ENCODE results near the gene NFKBIE.
"Not testable (repeated sequence)": the region's sequence is repeated elsewhere in the genome, so short reads cannot be mapped to it uniquely, and the experiment has no call there.

The NFKBIE gene

DNA sequence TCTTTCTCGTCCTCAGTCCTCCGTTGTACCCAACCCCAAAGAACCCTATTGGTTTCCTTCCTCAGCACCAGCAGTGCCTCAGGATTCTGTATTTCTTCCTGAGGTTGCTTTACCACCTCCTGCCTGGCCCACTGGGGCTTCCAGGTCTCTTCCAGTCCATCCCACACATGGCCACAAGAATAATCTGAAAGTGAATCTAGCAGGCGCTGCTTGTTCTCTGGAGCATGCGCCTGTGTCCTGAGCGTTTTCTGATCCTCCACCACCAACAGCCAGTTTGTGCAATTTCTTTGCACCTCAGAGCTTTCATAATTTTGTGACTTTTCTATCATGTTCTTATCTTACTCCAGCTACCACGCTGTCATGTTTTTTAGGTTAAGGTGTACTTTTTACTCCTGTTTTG, 30.1 kb downstream of the NFKBIE start:
- TF ChIP-seq, protein P1, sequence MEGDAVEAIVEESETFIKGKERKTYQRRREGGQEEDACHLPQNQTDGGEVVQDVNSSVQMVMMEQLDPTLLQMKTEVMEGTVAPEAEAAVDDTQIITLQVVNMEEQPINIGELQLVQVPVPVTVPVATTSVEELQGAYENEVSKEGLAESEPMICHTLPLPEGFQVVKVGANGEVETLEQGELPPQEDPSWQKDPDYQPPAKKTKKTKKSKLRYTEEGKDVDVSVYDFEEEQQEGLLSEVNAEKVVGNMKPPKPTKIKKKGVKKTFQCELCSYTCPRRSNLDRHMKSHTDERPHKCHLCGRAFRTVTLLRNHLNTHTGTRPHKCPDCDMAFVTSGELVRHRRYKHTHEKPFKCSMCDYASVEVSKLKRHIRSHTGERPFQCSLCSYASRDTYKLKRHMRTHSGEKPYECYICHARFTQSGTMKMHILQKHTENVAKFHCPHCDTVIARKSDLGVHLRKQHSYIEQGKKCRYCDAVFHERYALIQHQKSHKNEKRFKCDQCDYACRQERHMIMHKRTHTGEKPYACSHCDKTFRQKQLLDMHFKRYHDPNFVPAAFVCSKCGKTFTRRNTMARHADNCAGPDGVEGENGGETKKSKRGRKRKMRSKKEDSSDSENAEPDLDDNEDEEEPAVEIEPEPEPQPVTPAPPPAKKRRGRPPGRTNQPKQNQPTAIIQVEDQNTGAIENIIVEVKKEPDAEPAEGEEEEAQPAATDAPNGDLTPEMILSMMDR (IDR thresholded peaks at IDR 0.05; ENCODE audit: low read depth, low read length), result no peak
- Histone ChIP-seq H3K27me3 (ENCODE audit: insufficient read depth, low read depth, severe bottlenecking) (no peaks in the 10 kb centered on the region), H3K36me3 (peaks cover 58% of the 10 kb centered on the region), H3K4me3 (ENCODE audit: low read depth, low read length) (no peak overlapping the region), H3K9me3 (ENCODE audit: severe bottlenecking) (no peaks in the 10 kb centered on the region), H3K27ac (peak overlapping the region; percentile 34)
- DNase-seq, result no peak

DNA sequence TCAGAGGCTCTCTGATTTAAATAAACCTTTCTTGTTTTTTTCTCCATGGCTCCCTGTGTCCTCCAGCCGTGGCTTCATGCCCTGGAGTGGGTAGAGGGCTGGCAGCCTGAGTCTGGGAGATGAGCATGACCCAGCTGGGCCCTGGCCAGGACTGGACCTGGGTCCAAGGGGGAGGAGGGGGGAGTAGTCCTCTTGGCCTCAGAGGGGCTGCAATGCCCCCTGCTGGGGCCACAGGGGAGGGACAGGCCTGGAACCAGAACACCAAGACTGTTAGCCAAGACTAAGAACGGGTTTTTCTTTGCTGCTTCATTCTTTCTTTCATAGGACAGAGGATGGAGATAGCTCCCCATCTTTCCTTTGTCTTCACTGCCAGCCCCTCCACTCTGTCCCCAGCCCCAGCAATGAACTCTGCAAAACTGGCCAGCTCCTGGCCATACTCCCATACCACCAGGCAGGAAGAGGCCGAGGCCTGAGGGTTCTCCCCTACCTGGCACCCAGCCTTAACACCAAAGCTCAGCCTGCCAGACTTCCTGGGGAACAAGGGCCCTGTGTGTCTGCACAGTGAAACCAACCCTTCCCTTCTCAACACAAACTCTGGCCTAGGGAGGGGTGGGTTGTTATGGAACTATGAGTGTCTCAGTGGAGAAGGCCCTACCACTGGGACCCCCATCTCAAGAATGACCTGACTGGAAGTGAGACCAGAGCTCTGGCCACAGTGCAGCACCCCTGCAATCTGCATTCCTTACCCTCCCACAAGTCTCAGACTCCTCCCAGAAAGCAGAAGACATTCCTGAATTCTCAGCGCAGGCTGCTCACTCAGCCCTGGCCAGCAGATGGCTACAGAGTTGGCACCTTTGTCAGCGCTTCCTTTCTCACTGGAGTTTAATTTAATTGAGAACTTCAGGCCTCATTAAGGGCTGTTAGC, 31.0 kb downstream of the NFKBIE start:
- Histone ChIP-seq H3K27me3 (ENCODE audit: insufficient read depth, low read depth, severe bottlenecking) (no peaks in the 10 kb centered on the region), H3K4me3 (ENCODE audit: low read depth, low read length) (no peak overlapping the region), H3K9me3 (ENCODE audit: severe bottlenecking) (no peaks in the 10 kb centered on the region), H3K36me3 (peaks cover 67% of the 10 kb centered on the region), H3K27ac (peak overlapping the region; percentile 34)
- peak; percentile 88 for DNase-seq
- TF ChIP-seq, protein P1 (IDR thresholded peaks at IDR 0.05; ENCODE audit: low read depth, low read length), result peak; percentile 98

DNA sequence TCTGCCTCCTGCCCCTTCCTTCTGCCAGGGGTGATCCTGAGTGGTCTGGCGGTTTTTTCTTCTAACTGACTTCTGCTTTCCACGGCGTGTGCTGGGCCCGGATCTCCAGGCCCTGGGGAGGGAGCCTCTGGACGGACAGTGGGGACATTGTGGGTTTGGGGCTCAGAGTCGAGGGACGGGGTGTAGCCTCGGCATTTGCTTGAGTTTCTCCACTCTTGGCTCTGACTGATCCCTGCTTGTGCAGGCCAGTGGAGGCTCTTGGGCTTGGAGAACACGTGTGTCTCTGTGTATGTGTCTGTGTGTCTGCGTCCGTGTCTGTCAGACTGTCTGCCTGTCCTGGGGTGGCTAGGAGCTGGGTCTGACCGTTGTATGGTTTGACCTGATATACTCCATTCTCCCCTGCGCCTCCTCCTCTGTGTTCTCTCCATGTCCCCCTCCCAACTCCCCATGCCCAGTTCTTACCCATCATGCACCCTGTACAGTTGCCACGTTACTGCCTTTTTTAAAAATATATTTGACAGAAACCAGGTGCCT, 31.7 kb downstream of the NFKBIE start:
- no peaks in the 10 kb centered on the region for H3K9me3 ChIP-seq (ENCODE audit: severe bottlenecking)
- DNase-seq, result no peak
- H3K4me3 ChIP-seq (ENCODE audit: low read depth, low read length), result no peak overlapping the region
- TF ChIP-seq, protein P1 (IDR thresholded peaks at IDR 0.05; ENCODE audit: low read depth, low read length), result no peak
- no peak overlapping the region; the same call in 1 of the 2 replicates for H3K27ac ChIP-seq
- peaks cover 74% of the 10 kb centered on the region for H3K36me3 ChIP-seq
- H3K27me3 ChIP-seq (ENCODE audit: insufficient read depth, low read depth, severe bottlenecking), result no peaks in the 10 kb centered on the region

DNA sequence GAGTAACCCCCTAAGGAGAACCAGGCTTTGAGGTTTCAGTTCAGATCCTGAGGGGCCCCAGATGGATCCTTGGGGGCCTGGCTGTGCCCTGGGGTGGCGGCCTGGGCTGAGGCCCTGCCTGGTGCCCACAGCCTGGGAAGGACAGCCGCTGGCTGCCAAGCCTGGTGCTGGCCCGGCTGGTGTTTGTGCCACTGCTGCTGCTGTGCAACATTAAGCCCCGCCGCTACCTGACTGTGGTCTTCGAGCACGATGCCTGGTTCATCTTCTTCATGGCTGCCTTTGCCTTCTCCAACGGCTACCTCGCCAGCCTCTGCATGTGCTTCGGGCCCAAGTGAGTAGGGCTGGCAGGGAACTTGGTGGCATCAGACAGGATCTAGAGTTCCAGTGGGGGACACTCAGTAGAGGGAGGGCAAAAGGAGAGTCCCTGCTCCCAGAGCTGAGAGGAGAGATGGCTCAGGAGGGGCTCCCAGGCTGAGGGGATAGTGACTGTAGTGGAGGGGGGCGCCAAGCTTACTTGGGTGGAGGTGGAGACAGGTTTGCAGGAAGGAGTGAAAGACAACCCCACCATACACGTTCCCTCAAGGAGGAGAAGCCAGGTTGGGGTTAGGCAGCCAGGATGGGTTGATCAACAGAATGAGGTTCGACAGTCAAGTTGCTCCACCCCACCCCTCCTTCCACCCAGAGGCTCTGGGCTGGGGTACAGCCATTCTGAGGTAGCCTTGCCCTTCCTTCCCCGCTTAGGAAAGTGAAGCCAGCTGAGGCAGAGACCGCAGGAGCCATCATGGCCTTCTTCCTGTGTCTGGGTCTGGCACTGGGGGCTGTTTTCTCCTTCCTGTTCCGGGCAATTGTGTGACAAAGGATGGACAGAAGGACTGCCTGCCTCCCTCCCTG, 32.4 kb downstream of the NFKBIE start:
- TF ChIP-seq, protein P1 (IDR thresholded peaks at IDR 0.05; ENCODE audit: low read depth, low read length), result no peak
- H3K27ac ChIP-seq, result no peak overlapping the region; the same call in 1 of the 2 replicates
- no peaks in the 10 kb centered on the region for H3K27me3 ChIP-seq (ENCODE audit: insufficient read depth, low read depth, severe bottlenecking)
- no peak overlapping the region for H3K4me3 ChIP-seq (ENCODE audit: low read depth, low read length)
- no peaks in the 10 kb centered on the region for H3K9me3 ChIP-seq (ENCODE audit: severe bottlenecking)
- no peak for DNase-seq
- peaks cover 81% of the 10 kb centered on the region for H3K36me3 ChIP-seq

DNA sequence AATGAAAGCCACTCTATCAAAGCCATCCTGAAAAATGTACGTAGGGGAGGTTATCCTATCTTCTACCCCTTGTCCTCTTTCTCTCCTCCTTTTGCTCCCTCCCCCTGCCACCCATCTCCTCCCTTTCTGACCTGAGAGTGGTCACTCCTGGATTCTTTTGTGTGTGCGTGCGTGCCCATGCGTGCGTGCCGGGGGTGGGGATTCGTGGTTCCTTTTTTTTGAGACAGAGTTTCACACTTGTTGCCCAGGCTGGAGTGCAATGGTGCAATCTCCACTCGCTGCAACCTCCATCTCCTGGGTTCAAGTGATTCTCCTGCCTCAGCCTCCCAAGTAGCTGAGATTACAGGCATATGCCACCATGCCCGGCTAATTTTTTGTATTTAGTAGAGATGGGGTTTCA, 33.9 kb downstream of the NFKBIE start:
- H3K4me3 ChIP-seq (ENCODE audit: low read depth, low read length); H3K27ac ChIP-seq; DNase-seq; H3K9me3 ChIP-seq (ENCODE audit: severe bottlenecking); H3K27me3 ChIP-seq (ENCODE audit: insufficient read depth, low read depth, severe bottlenecking): not testable (repeated sequence)
- H3K36me3 ChIP-seq, result peaks cover 92% of the 10 kb centered on the region

Measured in WERI-Rb-1 (cell line).